ENCODE data around the gene UTS2B.
"Not testable (repeated sequence)": the region's sequence is repeated elsewhere in the genome, so short reads cannot be mapped to it uniquely, and the experiment has no call there.

UTS2B gene

DNA sequence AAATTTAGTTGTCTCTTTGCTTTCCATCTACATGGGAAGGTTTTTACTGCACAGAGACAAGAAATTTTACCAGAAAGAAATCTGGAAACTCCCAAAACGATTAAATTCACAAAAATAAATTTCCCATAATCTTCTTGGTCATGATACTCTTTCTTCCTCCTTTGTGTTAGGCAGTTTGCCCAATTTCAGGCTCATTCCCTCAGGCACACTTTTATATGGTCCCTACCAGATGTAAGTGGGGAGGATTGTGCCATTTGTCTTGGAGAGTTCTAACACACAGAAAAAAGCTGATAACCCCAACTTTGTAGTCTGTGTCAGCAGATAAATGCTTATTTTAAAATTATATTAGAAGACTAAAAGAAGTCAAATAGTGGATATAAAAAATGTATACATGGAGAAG, 50.2 kb downstream of the UTS2B start:
- DNase-seq (ENCODE audit: low spot score): no peak

DNA sequence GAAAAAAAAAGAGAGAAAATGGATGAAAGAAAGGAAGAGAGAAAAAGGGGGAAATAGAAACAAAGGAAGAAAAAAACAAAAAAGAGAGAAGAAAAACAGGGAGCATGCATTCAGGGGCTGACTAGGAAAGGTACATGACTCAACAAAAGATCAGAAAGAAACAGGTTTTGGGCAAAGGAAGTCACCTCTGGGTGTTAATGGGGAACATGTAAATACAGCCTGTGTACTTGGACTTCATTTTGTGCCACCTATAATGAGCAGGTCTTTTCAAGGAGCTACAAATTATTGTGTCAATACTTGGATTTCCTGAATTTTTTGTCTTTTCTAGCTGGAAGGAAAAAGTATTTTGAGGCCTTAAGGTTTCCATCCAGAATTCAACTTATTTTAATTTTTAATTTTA, 54.6 kb downstream of the UTS2B start:
- DNase-seq (ENCODE audit: low spot score): no peak

DNA sequence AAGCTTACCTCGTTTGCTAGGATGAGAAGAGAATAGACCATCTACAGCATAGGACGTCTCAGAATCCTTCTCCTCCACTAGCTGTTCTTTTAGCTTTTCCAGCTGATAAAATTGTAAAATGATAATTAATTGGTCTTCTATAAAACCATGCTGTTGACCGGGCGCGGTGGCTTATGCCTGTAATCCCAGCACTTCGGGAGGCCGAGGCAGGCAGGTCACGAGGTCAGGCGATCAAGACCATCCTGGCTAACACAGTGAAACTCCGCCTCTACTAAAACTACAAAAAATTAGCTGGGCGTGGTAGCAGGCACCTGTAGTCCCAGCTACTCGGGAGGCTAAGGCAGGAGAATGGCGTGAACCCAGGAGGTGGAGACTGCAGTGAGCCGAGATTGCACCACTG, 55.1 kb downstream of the UTS2B start:
- not testable (repeated sequence) for DNase-seq (ENCODE audit: low spot score)

DNA sequence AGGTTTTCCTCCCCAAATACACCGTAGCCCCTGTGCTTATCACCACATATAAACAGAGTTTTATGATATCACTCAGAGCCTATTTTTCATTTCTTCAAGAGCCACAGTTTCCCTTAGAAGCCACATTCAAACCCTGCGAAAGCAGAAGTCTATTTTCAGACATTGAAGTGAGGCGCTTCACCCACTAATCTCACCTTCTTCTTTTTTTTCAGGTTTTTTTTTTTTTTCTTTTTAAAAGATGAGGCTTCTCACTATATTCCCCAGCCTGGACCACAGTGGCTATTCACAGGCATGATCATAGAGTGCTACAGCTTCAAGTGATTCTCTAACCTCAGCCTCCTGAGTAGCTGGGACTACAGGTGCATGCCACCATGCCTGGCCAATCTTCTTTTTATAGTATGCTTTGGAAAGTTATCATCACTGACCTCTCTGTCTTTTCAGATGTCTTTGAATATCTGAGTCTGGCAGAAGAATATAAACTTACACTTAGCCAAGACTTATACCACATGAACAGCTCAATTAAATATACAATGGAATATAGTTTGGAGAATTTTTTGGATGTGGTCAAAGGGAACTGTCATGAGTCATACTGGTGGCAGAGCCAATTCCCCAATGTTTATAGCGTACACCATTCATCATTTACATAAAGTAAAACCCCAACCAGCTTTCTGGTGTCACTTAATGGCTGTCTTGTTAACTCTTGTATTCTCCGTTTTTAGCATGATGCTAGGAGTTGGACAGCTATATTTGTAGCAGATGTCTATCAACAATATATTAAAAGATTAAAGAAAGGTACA, 60.8 kb downstream of the UTS2B start:
- no peak for DNase-seq (ENCODE audit: low spot score)

DNA sequence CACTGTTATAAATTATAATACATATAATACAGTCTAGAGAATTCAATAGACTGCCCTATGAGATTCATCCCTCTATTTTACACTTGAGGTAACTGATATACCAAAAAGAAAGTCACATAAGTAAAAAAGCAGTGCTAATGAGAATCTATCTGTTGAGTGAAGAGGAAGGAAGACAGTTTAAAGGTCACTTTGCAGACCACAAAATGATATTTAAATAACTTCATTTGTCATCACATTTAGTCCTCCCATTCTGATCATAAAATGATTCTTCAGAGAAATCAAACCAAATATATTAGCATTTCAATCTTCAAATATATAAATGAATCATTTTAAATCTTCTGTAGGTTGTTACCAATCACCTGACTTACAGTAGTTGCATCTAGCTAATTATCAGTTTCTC, 61.6 kb downstream of the UTS2B start:
- DNase-seq (ENCODE audit: low spot score): no peak

DNA sequence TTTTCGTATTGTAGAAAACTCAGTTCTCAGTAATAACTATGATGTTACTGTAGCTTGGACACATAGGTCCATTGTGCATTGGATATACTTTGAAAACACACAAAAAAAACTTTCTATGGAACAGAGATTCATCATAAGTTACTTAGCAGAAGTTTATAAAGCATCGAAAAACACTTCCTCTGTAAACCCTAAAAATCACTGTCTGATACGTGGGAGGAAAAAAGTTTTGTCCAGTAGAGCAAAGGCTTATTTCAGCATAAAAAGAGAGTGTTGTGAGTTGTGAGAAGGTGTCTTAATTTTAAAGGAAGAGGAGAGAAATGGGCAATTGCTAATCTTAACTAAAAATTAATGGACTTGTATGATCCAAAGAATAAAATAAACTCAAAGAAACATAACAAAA, 66.5 kb downstream of the UTS2B start:
- DNase-seq (ENCODE audit: low spot score): no peak

DNA sequence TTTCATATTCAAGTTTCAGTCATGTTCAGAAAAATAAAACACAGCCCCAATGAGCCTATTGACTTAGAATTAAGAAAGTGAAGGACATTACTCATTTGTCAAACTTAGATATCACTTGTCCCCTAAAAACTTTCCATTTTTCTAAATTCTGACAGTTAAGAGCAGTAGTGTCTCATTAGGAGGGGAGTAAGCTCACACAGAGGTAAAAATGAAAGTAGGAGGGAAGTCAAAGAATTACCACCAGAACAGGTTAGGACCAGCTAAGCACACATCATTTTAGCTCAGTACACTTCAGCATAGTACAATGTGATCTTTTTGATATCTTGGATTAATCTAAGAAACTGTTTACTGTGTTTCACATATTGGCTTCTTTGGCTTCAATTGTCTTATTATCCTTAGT, 67.0 kb downstream of the UTS2B start:
- DNase-seq (ENCODE audit: low spot score): no peak

DNA sequence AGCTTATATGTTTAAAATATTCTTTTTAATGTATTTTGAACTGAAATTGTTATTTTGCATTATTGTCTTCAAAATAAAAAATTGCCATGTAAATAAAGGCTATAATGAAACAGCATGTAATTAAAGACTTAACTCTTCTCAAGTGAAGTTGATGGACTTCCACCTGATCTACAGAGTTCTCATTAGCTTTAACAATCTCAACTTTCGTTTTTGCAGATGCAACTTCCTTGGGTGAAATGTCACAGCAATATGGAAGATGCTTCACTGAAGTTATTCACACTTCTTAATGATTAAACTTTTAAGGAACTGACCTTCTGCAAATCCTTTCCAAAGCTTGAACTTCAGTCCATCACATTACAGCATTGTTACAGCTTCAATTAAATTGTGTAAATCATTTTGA, 67.7 kb downstream of the UTS2B start:
- no peak for DNase-seq (ENCODE audit: low spot score)

DNA sequence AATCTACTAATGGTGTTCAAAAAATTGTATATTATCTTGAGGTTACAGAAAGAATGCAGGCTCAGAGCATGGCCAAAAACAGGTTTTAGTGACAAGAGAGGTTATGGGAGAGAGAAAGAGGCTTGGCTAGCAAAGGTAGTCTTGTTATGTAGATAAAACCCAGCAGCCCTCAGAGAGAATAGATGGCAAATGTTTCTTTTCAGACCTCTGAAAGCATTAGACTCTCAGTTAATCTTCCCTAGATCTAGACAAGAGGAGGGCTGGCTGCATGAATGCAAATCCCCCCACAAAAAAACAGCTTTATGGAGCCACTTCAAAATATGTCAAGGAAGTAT, 69.1 kb downstream of the UTS2B start:
- no peak for DNase-seq (ENCODE audit: low spot score)

DNA sequence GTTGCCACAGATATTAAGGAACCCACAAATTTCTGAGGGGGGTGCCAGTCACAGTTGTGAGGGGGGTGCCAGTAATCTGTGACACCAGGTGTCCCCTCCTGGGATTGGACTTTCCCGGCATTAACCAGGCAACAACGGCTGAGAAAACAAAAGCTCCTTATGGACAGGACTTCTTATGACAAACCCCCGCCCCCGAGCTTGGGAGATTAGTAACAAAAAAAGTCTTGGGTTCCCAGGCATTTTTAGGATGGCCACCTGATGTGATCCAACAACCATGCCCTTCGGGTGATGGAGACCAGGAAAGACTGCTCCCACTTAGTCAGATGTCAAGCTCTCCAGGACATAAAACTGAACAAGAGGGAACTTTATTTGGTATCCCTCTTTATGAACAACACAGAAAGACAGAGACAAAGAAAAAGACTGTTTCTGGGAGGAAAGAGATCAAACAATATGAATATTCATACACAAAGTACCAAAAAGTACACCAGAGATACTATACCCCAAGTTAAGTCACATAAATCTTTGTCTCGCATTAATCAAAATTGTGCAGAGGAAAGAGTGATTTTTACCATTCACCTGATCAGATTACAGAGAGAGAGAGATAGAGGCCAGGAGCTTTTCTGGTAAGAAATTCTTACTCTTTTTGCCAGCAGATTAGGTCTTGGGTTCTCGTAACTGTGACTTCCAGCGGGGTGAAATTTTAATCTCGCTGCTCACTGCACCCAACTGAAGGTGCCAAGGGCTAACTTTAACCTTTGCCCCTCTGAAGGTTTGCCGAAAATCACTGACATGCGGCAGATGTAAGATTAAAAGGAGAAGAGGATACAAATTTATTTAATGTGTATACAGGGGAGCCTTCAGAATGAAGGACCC, 69.7 kb downstream of the UTS2B start:
- no peak for DNase-seq (ENCODE audit: low spot score)

DNA sequence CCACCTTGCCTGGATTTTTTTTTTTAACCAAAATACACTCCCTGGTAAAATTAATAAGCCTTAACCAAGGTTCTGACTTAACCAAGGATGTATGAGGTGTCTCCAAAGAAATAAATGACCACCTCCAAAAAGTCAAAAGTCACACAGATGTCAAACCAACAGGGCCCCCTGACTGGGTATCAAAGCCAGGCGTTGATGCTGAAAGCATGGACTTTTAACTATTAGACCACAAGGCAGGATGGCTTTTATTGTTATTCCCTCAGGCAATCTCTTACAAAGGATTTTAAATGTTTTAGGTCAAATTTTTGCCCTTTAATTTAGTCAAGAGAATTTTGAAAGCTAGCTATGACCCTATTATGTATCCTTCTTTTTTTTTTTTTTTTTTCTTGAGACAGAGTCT, 70.8 kb downstream of the UTS2B start:
- DNase-seq (ENCODE audit: low spot score): no peak

DNA sequence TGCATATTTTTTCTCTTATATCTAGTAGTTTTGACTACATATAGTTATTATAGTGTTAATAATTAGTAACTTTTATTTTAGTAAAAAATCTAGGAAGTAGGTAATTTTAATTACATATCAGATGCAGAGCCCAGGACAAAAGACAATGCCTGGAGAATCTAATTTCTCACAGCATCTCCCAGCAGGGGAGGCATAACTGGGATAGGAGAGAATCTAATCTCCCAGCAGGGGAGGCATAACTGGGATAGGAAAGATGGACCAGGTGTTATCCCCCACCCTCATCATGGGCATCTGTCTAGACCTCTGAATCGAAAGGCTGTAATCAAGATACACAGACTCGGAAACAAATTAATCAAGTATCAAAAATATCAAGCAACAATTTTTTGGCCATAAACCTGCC, 73.0 kb downstream of the UTS2B start:
- DNase-seq (ENCODE audit: low spot score): no peak

DNA sequence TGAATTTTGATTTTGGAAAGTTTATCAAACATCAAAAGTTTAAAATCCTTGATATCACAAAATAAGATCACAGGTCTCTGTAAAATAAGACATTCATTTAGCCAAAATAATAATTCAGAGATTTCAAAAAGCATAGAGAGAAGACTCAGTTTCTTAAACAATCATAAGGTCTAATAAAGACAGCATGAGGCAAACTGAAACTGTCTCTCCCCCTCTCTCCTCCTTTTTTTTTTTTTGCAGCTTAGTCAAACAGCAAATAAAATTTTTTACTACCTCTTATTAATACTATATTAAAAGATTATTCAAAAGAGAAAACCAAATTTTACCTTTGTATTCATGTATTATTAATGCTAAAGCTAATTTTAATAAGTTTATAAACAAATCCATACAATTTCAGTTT, 73.9 kb downstream of the UTS2B start:
- DNase-seq (ENCODE audit: low spot score): no peak

DNA sequence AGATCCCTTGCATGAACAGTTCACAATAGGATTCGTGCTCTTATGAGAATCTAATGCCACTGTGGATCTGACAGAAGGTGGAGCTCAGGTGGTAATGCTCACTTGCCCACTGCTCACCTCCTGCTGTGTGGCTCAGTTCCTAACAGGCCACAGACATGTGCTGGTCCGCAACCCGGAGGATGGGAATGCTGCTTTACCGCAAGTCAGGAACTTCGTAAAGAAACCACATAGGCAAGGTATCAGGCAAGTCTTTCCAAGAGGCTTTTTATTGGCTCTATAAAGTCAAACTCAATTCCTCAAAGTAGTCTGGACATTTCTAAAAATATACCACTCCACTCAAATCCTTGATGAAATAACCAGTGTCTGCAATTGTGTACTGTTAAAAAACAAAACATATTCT, 75.2 kb downstream of the UTS2B start:
- DNase-seq (ENCODE audit: low spot score): no peak

DNA sequence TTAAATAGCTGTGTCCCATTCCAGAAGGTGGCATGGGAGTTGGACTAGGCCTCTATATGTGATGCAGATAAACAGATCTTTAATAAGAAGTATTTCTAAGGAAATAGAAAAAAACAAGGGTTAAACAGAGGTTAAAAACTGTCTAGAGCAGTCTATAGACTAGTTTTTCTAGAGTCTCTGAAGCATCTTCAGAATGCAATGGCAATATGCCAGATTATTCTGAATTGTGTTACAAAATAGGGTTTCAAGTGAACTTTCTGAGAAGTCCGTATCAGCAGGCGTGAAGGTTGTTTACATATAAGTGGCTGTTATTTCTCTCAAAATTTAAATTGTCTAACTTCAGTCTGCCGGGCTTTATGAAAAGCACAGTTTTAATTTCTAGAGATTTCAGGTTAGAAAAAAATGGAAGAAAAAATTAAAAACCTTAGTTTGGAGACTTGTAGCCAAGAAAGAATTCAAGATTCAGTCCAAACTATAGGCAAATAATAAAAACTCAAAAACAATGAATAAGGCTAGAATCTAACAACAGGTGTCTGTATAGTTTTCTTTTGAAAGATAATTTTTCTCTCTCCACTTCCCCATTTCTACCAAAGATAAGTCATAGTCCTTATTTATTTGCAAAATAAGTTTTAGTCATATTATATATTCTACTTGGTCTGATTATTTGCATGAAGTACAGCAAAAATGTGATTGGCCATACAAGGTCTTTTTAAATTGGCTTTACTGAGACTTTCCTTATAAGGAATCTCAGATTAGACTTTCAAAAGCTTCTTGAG, 76.0 kb downstream of the UTS2B start:
- DNase-seq (ENCODE audit: low spot score): no peak

DNA sequence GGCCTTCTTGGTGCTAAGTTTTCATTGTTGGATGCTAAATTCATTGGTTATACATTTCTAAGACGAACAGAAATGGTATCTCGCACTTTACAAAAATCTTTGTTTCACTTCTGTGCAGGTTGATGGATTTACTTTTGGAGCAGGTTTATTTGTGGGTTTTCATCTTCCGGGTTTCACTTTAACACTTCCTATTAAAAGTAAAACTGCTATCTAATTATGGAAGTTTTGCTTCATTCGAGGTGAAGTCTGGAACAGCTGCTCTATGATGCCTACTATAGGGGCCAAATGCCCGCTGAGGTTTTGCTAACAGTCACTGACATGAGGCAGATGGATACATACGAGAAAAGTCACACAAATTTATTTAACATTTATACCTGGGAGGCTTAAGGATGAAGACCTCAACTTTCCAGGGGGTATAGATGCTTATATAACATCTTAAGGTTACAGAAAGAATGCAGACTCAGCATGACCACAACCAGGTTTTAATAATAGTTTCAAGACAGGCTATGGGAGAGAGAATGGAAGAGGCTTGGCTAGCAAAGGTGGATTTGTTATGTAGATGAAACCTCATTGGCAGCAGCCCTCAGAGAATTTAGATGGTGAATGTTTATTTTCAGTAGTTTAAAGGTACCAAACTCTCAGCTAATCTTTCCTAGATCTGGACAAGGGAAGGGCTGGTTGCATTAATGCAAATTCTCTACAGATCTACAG, 77.1 kb downstream of the UTS2B start:
- no peak for DNase-seq (ENCODE audit: low spot score)

DNA sequence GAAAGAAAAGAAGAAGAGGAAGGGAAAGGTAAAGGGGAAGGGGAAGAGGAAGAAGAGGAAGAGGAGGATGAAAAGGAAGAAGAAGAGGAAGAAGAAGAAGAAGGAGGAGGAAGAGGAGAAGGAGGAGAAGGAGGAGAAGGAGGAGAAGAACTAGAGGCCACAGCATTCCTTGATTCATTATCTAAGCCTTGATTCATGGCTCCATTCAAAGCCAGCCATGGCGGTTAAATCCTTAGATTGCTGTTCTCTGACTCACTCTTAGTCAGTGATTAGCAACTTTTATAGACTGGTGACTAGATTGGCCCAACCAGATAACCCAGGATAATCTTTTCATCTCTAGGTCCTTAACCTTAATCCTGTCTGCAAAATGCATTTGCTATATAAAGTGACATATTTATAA, 83.7 kb downstream of the UTS2B start:
- no peak for DNase-seq (ENCODE audit: low spot score)

DNA sequence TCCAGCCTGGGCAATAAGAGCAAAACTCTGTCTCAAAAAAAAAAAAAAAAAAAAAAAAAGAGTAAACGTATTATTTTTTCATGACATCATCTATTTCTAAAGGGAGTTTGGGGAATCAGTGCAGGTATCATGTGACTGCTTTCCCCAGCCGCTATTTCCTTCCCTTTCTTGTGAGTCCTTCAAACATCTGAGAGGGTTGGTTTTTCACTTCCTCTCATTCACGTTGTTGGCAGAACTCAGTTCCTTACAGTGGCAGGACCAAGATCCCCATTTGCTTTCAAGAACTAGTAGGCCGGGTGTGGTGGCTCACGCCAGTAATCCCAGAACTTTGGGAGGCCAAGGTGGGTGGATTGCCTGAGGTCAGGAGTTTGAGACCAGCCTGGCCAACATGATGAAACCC, 84.3 kb downstream of the UTS2B start:
- peak; percentile 50 for DNase-seq (ENCODE audit: low spot score)

DNA sequence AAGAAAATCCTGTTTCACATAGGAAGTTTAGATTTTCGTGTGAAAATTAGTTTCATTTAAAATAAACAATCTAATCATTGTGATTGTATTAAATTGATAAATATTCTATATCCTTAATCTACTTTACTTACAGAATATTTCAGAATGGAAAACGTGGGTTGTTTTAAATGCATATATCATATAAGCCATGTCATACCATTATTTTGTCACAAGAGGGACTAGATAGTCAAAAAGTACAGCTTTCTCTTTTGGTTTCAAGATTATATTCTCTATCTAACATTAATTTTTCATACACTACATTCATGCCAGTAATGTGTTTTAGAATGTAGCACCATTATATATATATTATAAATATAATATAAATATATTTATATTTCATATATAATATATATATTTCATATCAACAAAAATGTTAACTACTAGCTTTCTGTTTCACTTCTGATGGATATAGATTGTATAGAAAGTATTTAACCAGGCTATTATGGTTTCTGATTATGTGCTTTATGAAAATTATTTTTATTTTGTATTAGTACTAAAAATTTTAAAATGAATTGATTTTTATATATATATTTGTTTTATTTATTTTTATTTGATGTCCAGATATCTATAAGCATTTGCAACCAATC, 86.0 kb downstream of the UTS2B start:
- DNase-seq (ENCODE audit: low spot score): no peak

DNA sequence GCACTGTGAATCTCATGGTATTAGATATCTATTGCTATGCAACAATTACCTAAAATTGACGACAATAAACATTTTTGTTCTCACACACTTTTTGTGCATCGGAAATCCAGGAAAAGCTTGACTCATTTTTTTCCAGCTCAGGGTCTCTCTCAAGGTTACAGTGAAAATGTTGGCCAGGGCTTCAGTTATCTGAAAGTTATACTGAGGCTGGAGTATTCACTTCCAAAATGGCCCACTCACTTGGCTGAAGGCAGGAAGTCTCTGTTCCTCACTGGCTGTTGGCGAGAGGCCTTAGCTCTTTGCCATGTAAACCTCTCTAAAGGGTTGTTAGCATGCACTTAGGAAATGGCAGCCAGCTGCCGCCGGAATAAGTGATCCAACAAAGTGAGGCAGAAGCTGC, 89.8 kb downstream of the UTS2B start:
- peak; percentile 24 for DNase-seq (ENCODE audit: low spot score)

DNA sequence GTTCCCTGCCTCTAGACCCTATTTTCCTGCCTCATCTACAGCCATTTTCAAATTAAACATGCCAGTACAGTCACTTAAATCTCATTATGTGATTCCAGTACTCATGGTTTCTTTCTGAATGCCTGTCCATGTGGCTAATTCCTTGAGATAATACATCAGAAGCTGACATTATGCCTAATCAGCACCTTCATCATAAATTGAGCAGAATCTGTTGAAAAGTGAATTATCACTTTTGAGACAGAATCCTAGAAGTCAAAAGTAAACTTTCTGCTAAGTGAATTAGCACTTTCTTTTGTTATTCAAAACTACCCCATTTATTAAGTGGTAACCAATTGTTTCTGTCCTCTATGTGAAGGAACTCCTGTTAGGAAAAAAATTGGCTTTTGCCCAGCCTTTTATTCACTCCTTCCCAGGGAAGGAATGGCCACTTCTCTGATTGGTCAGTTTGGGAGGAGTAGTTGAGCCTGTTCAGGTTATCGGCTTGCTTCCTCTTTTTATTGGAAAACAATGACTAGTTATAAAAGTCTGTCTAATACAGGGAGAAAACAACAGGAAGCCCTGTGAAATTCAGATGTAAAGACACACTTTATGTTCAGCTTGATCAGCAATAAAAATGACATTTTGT, 90.8 kb downstream of the UTS2B start:
- DNase-seq (ENCODE audit: low spot score): no peak

Measured in globus pallidus (tissue), 1 donor.